Measurements from ENCODE around the gene EHD2. TPM values are rescaled to one million over a fixed set of nuclear protein-coding genes. Genes with fewer than 3 reads are reported as not detected.

EHD2 gene
- total and polyA plus RNA-seq, 2 of the 13 experiments (the other 11 are each of a cell fraction or from before 2014, with no cell fraction given), result 0.09 to 0.28 TPM

GRCh38 chr19:47687906-47688305 lies 25.3 kb upstream of the EHD2 start (continued):
- TF ChIP-seq, protein P1, sequence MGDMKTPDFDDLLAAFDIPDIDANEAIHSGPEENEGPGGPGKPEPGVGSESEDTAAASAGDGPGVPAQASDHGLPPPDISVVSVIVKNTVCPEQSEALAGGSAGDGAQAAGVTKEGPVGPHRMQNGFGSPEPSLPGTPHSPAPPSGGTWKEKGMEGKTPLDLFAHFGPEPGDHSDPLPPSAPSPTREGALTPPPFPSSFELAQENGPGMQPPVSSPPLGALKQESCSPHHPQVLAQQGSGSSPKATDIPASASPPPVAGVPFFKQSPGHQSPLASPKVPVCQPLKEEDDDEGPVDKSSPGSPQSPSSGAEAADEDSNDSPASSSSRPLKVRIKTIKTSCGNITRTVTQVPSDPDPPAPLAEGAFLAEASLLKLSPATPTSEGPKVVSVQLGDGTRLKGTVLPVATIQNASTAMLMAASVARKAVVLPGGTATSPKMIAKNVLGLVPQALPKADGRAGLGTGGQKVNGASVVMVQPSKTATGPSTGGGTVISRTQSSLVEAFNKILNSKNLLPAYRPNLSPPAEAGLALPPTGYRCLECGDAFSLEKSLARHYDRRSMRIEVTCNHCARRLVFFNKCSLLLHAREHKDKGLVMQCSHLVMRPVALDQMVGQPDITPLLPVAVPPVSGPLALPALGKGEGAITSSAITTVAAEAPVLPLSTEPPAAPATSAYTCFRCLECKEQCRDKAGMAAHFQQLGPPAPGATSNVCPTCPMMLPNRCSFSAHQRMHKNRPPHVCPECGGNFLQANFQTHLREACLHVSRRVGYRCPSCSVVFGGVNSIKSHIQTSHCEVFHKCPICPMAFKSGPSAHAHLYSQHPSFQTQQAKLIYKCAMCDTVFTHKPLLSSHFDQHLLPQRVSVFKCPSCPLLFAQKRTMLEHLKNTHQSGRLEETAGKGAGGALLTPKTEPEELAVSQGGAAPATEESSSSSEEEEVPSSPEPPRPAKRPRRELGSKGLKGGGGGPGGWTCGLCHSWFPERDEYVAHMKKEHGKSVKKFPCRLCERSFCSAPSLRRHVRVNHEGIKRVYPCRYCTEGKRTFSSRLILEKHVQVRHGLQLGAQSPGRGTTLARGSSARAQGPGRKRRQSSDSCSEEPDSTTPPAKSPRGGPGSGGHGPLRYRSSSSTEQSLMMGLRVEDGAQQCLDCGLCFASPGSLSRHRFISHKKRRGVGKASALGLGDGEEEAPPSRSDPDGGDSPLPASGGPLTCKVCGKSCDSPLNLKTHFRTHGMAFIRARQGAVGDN (CRISPR knock-in tag; IDR thresholded peaks at IDR 0.05), result no peak
- no peak for TF ChIP-seq PLSCR1 (CRISPR knock-in tag; IDR thresholded peaks at IDR 0.05; ENCODE audit: borderline replicate concordance)
- TF ChIP-seq PITX1 (CRISPR knock-in tag; IDR thresholded peaks at IDR 0.05), result no peak
- TF ChIP-seq PCBP2 (optimal IDR thresholded peaks at IDR 0.05; ENCODE audit: low read depth, low read length, poor library complexity, severe bottlenecking), result no peak

GRCh38 chr19:47691090-47691489 lies 22.1 kb upstream of the EHD2 start:
- intact Hi-C loops (cut with micrococcal nuclease; ENCODE audit: unreplicated experiment), result no loop called here
- Histone ChIP-seq H3K9me3 (ENCODE audit: low read length) (no peaks in the 10 kb centered on the region), H3K27ac (ENCODE audit: extremely low read length, insufficient read depth, low read length) (no peak overlapping the region), H4K20me1 (ENCODE audit: insufficient read depth, low read length) (no peaks in the 10 kb centered on the region), H3K36me3 (replicated peaks in 1 of 2; ENCODE audit: control insufficient read depth in 1 of 2, insufficient read depth in 2 of 2, low read length in 2 of 2) (no peaks in the 10 kb centered on the region), H3K4me1 (ENCODE audit: insufficient read depth, low read length) (no peaks in the 10 kb centered on the region), H3K27me3 (ENCODE audit: control insufficient read depth in 1 of 2, insufficient read depth in 2 of 2, low read length in 2 of 2) (no peaks in the 10 kb centered on the region), H3K4me3 (replicated peaks in 1 of 3; ENCODE audit: insufficient read depth in 1 of 3, low read depth in 2 of 3, low read length in 3 of 3) (no peak overlapping the region), H2AFZ (ENCODE audit: low read length) (no peak overlapping the region), H3K4me2 (ENCODE audit: low read depth, low read length) (no peak overlapping the region), H3K79me2 (ENCODE audit: insufficient read depth, low read length) (no peaks in the 10 kb centered on the region), H3K9ac (ENCODE audit: insufficient read depth, low read depth, low read length) (no peak overlapping the region)
- CTCF ChIA-PET (ENCODE audit: low intra/inter-chr PET ratio, low total read pairs), result no interaction called here
- ATAC-seq (no peak), DNase-seq (ENCODE audit: low spot score) (no peak), FAIRE-seq (no peak)
- POLR2A ChIA-PET, result no interaction called here
- in situ Hi-C loops (cut with HindIII; ENCODE audit: extremely low pct_ligation_motif_present, low pct_unique_long_range_greater_than_20kb), result loop anchor here (10.0 kb wide), 1 partner anchor 86 kb away; the partner anchor contains the start of gene BICRA
- BruUV-seq (replicated peaks), result no TSS peak
- TF ChIP-seq ZNF703 (CRISPR knock-in tag; IDR thresholded peaks at IDR 0.05; ENCODE audit: borderline replicate concordance) (no peak), ZNF563 (CRISPR knock-in tag; IDR thresholded peaks at IDR 0.05) (no peak), SP140L (CRISPR knock-in tag; IDR thresholded peaks at IDR 0.05; ENCODE audit: borderline replicate concordance) (no peak), YEATS4 (CRISPR knock-in tag; IDR thresholded peaks at IDR 0.05; ENCODE audit: borderline replicate concordance) (no peak), MLXIP (CRISPR knock-in tag; IDR thresholded peaks at IDR 0.05; ENCODE audit: borderline replicate concordance) (no peak)
- 100% methylated on average over 4 of the region's 5 CpGs for WGBS (ENCODE audit: low lambda C conversion rate)

All from HepG2 (cell line).